GM18858 (cell line): ENCODE results near the gene GABARAPL1.

Experiments used
- ATAC-seq: cut with Tn5 transposase; IDR thresholded peaks from one replicate; pipeline ENCODE4 v1.9.1; 2021; ENCODE audit not compliant: unreplicated experiment

The GABARAPL1 gene

DNA sequence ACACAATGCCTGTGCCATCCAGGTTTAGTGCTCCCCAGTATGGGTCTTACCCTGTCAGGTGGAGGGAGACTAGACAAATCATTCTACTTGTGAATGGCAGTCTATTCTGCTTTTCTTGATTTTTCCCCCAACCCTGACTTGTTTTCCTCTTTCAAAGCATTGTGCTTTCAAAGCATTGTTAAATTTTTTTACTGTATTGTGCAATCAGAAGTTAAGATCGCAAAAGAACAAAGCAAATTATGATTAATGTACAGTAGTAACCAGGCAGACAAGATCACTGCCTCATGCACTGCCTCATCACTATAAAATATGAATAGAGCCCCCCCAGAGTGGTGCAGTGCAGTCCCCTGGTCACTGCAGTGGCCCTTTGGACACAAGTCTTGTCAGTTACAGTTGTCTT lies 14.1 kb downstream of the GABARAPL1 start:
- no peak for ATAC-seq

DNA sequence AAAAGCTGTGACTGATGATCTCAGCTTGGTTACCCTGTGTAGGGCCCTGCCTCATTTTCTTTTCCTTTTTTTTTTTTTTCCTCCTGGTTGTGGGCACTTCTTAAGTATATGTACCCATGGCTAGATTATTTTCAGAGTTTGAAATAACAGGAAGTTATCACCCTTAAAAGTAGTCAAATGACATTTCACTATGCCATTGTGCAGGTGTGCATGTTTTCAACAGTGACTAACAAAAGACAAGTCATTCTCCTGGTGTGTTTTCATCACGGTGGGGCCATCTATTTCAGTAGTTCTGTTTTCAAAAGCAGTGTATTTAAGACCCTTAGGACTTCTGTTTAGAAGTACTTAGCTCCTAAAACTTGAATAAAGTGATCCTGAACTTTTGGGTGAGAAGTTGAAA lies 15.0 kb downstream of the GABARAPL1 start:
- no peak for ATAC-seq

DNA sequence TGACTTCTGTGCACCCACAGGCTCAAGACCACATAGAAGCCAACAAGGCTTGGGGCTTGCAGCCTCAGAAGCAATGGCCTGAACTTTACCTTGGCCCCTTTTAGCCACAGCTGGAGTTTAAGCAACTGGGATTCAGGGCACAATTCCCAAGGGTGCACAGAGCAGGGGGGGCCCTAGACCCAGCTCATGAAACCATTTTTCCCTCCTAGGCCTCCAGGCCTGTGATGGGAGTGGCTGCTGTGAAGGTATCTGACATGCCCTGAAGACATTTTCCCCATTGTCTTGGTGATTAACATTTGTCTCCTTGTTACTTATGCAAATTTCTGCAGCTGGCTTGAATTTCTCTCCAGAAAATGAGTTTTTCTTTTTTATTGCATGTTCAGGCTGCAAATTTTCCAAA lies 21.9 kb downstream of the GABARAPL1 start:
- no peak for ATAC-seq

DNA sequence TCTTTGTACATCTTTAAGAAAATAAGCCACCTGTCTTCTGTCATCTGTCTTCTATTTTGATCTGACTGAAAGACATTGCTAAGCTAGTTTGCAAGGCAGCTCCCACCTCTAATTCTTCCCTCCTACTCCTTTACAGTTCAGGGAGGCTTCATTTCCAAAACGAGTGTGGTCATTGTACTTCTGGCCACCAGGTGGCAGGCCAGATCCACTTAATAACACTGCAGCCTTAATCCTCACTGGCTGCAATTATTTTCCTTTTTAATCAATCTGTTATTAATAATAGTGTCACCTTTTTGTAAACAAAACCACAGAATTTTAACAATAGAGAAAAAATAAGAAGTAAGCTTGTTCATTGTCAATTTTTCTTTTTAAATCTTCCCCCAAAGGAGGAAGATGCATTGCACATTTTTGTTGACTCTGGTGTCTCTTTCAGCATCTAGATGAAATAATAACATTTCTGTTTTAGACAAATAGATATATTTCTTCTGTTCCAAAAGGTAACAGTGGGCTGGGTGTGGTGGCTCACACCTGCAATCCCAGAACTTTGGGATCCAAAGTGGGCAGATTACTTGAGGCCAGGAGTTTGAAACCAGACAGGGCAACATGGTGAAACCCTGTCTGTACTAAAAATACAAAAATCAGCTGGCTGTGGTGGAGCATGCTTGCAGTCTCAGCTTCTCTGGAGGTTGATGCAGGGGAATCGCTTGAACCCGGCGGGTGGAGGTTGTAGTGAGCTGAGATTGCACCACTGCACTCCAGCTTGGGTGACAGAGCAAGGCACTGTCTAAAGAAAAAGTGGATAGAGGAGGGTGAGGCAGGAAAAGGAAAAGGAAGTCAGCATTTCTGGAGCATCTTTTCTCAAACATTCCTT lies 23.3 kb downstream of the GABARAPL1 start:
- ATAC-seq, result no peak

GRCh38 chr12:10236720-10237119 lies 24.0 kb downstream of the GABARAPL1 start:
- ATAC-seq, result no peak

GRCh38 chr12:10238526-10238925 lies 25.8 kb downstream of the GABARAPL1 start:
- no peak for ATAC-seq

GRCh38 chr12:10241290-10241689 lies 28.6 kb downstream of the GABARAPL1 start:
- no peak for ATAC-seq

- no peak for ATAC-seq
Measured at GRCh38 chr12:10241727-10242126, 29.1 kb downstream of the GABARAPL1 start.

- no peak for ATAC-seq
Measured at GRCh38 chr12:10242539-10242938, 29.9 kb downstream of the GABARAPL1 start.

GRCh38 chr12:10243818-10244520 lies 31.3 kb downstream of the GABARAPL1 start:
- ATAC-seq, result peak; percentile 80

DNA sequence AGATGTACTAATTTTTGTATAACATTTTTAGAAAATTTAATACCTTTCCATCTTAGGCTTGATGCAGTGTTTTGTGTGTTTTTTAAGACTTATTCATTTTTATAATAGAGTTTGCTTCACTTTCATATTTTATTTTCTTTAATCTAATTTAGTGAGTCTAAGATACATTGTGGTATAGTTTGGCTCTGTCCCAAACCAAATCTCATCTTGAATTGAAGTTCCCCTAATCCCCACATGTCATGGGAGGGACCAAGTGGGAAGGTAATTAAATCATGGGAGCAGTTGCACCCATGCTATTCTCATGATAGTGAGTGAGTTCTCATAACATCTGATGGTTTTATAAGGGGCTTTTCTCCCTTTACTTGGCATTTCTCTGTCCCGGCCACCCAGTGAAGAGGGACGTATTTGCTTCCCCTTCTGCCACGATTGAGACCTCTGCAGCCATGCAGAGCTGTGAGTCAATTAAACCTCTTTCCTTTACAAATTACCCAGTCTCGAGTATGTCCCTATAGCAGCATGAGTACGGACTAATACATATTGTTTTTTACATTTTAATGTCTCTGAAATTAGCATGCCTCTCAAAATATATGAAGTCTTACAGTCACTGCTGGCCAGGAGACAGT lies 34.9 kb downstream of the GABARAPL1 start:
- ATAC-seq, result no peak

DNA sequence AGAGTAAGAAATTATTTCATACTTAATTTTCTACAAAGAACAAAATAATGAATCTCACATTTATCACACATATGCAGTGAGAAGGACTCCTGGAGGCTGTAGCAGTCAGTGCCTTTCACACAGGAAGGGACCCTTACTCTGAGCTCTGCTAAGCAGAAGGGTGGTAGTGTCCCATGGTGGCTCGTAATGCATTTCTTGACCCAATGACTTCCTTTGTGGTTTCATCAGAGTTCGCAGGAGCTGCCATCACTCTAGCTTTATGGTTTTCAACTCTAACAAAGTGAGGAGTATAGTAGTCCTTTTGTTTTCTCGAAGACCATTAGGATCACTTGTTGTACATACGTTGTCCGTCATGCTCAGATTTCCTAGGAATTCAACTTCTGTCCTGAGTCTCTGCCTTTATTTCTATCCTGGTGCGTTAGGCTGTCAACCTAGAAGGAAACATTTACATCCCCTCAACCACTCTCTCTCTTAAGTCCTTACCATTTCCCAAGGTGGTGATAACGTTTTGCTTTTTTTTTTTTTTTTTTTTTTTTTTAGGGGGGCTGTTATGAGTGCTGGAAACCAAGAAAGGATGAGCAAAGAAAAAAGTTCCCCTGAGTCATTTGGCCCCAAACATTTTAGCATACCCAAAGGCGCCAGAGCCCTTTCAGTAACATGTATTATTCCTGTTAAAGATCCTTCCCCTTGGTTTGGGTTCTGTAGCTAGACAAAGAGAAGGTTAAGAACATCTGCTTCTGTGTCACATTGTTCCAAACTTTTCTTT lies 37.2 kb downstream of the GABARAPL1 start:
- ATAC-seq, result no peak

DNA sequence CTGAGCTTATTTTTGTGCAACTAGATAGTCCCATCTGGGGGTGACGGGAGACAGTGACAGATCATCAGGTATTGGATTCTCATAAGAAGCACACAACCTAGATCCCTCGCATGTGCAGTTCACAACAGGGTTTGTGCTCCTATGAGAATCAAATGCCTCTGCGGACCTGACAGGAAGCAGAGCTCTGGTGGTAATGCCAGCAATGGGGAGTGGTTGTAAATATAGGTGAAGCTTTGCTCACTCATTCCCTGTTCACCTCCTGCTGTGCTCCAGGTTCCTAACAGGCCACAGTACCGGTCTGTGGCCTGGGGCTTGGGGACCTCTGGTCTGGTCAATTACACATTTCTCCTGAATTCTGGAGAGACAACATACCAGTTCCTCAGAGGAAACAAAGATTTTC lies 39.0 kb downstream of the GABARAPL1 start:
- ATAC-seq, result no peak

DNA sequence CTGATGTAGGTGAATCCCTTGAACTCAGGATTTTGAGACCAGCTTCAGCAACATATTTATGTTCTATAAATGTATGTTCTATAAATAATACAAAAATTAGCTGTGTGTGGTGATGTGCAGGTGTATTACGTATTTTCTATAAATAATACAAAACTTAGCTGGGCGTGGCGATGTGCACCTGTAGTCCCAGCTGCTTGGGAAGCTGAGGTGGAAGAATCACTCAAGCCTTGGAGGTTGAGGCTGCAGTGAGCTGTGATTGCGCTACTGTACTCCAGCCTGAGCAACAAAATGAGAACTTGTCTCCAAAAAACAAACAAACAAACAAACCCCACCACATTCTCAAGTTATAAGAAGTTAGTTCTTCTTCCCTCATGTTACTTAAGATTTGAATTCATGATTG lies 39.5 kb downstream of the GABARAPL1 start:
- ATAC-seq, result no peak

GRCh38 chr12:10256064-10256463 lies 43.4 kb downstream of the GABARAPL1 start:
- ATAC-seq, result no peak

DNA sequence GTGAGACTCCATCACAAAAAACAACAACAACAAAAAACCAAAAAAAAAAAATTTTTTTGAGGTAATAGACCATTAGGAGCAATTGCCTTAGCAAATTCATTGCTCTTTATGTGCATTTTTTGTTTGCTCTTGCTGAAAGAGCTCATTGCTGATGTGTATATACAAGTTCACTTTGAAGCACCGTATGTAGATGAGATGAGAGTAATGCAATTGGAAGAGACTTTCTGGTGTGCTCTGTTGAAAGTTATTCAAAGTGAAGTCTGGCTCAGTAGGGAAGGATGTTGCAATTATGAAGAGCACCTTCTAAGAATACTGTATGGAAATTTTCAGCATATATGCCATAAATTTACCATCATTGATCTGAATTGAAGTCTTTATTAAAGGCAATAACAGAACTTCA lies 48.2 kb downstream of the GABARAPL1 start:
- no peak for ATAC-seq

- no peak for ATAC-seq
Measured at GRCh38 chr12:10268037-10268436, 55.4 kb downstream of the GABARAPL1 start.

DNA sequence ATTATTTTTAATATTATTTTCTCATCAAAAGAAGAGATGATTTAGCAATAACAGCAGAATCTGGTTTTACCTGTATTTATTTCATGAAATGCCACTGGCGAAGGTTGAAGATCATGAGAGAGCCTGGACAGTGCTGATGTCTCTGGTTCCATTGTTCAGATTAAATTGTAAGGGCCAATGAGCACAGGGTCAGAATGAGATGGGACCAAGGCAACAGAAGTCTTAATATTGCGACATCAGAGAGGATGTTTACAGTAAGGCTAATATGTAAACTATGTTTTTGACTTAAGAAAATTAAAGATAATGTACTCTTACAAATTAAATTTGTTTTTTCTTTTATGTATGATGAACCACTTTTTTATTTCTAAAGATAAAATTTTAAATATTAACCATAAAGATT lies 59.8 kb downstream of the GABARAPL1 start:
- no peak for ATAC-seq
